ENCODE data around the gene ERLIN1. TPM values are rescaled to one million over a fixed set of nuclear protein-coding genes. Genes with fewer than 3 reads are reported as not detected.

The ERLIN1 gene
- 33.8 and 53.8 TPM in 2 replicates for total RNA-seq

GRCh38 chr10:100185364-100186252 is at the start of gene ERLIN1:
Gene ERLIN1 (minus strand): TSS chr10:100186029. CDS start chr10:100185626, 403 bp downstream.

Other genes with a start within 250 kb of the ERLIN1 start
- gene DNMBP, start 176.1 kb downstream of the ERLIN1 start, total RNA-seq: 27.9 and 38.3 TPM in 2 replicates
- not detected in 2 replicates for gene CPN1, start 104.2 kb downstream of the ERLIN1 start, total RNA-seq
- gene CHUK, start 43.6 kb upstream of the ERLIN1 start, total RNA-seq: 14.3 and 20.7 TPM in 2 replicates
- 20.9 and 37.1 TPM in 2 replicates for gene CWF19L1, start 81.6 kb upstream of the ERLIN1 start, total RNA-seq
- 26.0 and 44.8 TPM in 2 replicates for gene BLOC1S2, start 100.7 kb upstream of the ERLIN1 start, total RNA-seq
- 0.37 TPM in 1 of 2 replicates, not detected in the other for gene PKD2L1, start 144.2 kb upstream of the ERLIN1 start, total RNA-seq
- gene SCD, start 161.2 kb upstream of the ERLIN1 start, total RNA-seq: 384 and 644 TPM in 2 replicates